Heart left ventricle (tissue), 16 donors: ENCODE measurements around the gene NADSYN1. TPM values are rescaled to one million over a fixed set of nuclear protein-coding genes. Genes with fewer than 3 reads are reported as not detected.

Source experiments
- ATAC-seq, 4 donors: fragments of 200-7000 bp; cut with Tn5 transposase; one replicate each; pipeline ENCODE4 v1.9.1; 2020 to 2022; ENCODE audit warnings: moderate library complexity in 4 of 4, mild to moderate bottlenecking in 3 of 4, moderate number of reproducible peaks in 1 of 4
- DNase-seq, 5 donors: peaks; one replicate each; pipeline ENCODE4 v3.0.0-alpha.2; 2020
- H3K27ac ChIP-seq, 12 donors: fragments of 200-600 bp; sonication (generic) in 4 of 12; one replicate each; pipeline versions ENCODE4 v1.5.0 to v1.8.0; 2016 to 2022; ENCODE audit warnings: mild to moderate bottlenecking in 2 of 12
- H3K27me3 ChIP-seq, 9 donors: fragments of 200-600 bp; sonication (generic) in 2 of 9; one replicate each; pipeline versions ENCODE4 v1.5.1 to v1.8.0; 2016 to 2022; ENCODE audit warnings: mild to moderate bottlenecking in 3 of 9
- H3K36me3 ChIP-seq, 9 donors: fragments of 200-600 bp; sonication (generic) in 2 of 9; one replicate each; pipeline versions ENCODE4 v1.5.0 to v1.8.0; 2018 to 2022; ENCODE audit warnings: mild to moderate bottlenecking in 2 of 9
- H3K4me1 ChIP-seq, 12 donors: fragments of 200-600 bp; sonication (generic) in 4 of 12; one replicate each; pipeline versions ENCODE4 v1.5.0 to v1.8.0; 2016 to 2022; ENCODE audit warnings: mild to moderate bottlenecking in 3 of 12
- H3K4me3 ChIP-seq, 12 donors: fragments of 200-600 bp; sonication (generic) in 4 of 12; one replicate each; pipeline versions ENCODE4 v1.5.0 to v1.8.0; 2017 to 2022; ENCODE audit warnings: mild to moderate bottlenecking in 9 of 12, moderate library complexity in 4 of 12
- H3K9me3 ChIP-seq, 12 donors: fragments of 200-600 bp; sonication (generic) in 4 of 12; one replicate each; pipeline versions ENCODE4 v1.5.0 to v1.8.0; 2016 to 2022; ENCODE audit warnings: mild to moderate bottlenecking in 1 of 12
- CTCF ChIP-seq, 12 donors: fragments of 200-600 bp; sonication (generic) in 4 of 12; IDR thresholded peaks; one replicate each; pipeline versions ENCODE4 v1.5.0 to v1.8.0; 2018 to 2022; ENCODE audit warnings: antibody characterized with exemption in 12 of 12, mild to moderate bottlenecking in 5 of 12
- POLR2A ChIP-seq, 2 donors: fragments of 450-650 bp; IDR thresholded peaks; one replicate each; pipeline ENCODE4 v1.6.1; 2017; ENCODE audit warnings: antibody characterized with exemption in 2 of 2, mild to moderate bottlenecking in 2 of 2, moderate library complexity in 2 of 2
- WGBS, 4 donors: extraction: QIAGEN DNeasy Blood & Tissue Kit in 2 of 4; methylation state at CpG; one replicate each; pipeline versions ENCODE4 v1.1.5 to v1.1.7; 2013 to 2018; 5-methylcytosine and 5-hydroxymethylcytosine counted together
- intact Hi-C, 10 donors: fragments of 100-400 bp; cut with DNase I; formaldehyde crosslinking; loops; one replicate each; pipeline versions ENCODE4 v1.11.1 to v1.14.2; 2022
- polyA plus RNA-seq, 2 donors: library from polyadenylated mRNA; stranded (reverse); fragments of 200-250 nt; gene quantifications; one replicate each; pipeline ENCODE4 v1.2.3, GENCODE V29; 2013
- total RNA-seq, 9 donors: library from RNA; depleted of rRNA in 2 of 9; stranded (reverse); fragments of >200 nt in 2 of 9; fragmentation: NEBNext Ultra II Directional in 3 of 9; extraction: Animal tissue kit (Norgen Biotek cat#: 25700) in 3 of 9; gene quantifications; one replicate each; pipeline versions ENCODE4 v1.1.0 to v1.2.4, GENCODE V29; 2016 to 2023
- donor health status: ischemic (EF 13 %, LVEDD 7.1; RV severe dilation, severe dysfunction).
- donor health status: healthy with polysubstance abuse.
- donor health status: DM: no; HTN: yes; CAD: no.
- donor health status: DM: no; HTN: no; CAD: no.
- donor health status: ischemic (EF 25% LVEDD 6.9; RV normal size, moderate dysfunction).
- donor health status: ischemic (EF 25% LVEDD 5.7; RV mildly dilated, moderate dysfunction).
- donor health status: healthy.
- donor health status: DM: yes; HTN: yes; CAD: no.
- donor health status: ischemic (EF 35%, LVEDD 5.7; RV mildly dilated, moderate dysfunction).
- donor health status: nonischemic (EF 11% LVEDD 7.7; RV severe dilation, severe dysfunction).
- donor health status: DM: yes; HTN: yes; CAD: no.
- donor health status: PGD.
- donor health status: ischemic (EF 29% LVEDD 5.4; RV normal size, mild dysfunction).
- donor health status: nonischemic (EF 23%, LVEDD 6.1; RV moderate dilation, normal function).

The NADSYN1 gene
- total and polyA plus RNA-seq, 11 donors, result 11.4 to 41.9 (median 19.4) TPM

- WGBS, 4 donors, result 95 to 97% (median 97%) methylated on average over 26 to 28 of the region's 28 CpGs
- DNase-seq (peak in 1 of 5 donors; percentile 12), ATAC-seq (no peak)
- intact Hi-C loops, result no loop called here
- no peak overlapping the region for H3K27ac ChIP-seq
- TF ChIP-seq CTCF (IDR thresholded peaks at IDR 0.05), result no peak
- TF ChIP-seq POLR2A (IDR thresholded peaks at IDR 0.05), result no peak
- H3K4me3 ChIP-seq, result no peak overlapping the region
- H3K27me3 ChIP-seq, result no peaks in the 10 kb centered on the region
- H3K36me3 ChIP-seq, result peaks cover 0 to 88% (median 52%) of the 10 kb centered on the region in 9 donors
- H3K4me1 ChIP-seq, result peaks cover 0 to 8% (median 0%) of the 10 kb centered on the region in 12 donors
- no peaks in the 10 kb centered on the region for H3K9me3 ChIP-seq
Observed at GRCh38 chr11:71490731-71491390, 37.9 kb downstream of the NADSYN1 start.

- 94 to 98% (median 95%) methylated on average over 16 to 19 of the region's 19 CpGs for WGBS, 4 donors
- no peaks in the 10 kb centered on the region for H3K9me3 ChIP-seq
- no peaks in the 10 kb centered on the region for H3K27me3 ChIP-seq
- no peak overlapping the region for H3K4me3 ChIP-seq
- ATAC-seq, result no peak
- peaks cover 0 to 88% (median 55%) of the 10 kb centered on the region in 9 donors for H3K36me3 ChIP-seq
- peaks cover 0 to 8% (median 0%) of the 10 kb centered on the region in 12 donors for H3K4me1 ChIP-seq
- intact Hi-C loops, result no loop called here
- no peak for DNase-seq
- H3K27ac ChIP-seq, result no peak overlapping the region
- no peak for TF ChIP-seq CTCF (IDR thresholded peaks at IDR 0.05)
- TF ChIP-seq POLR2A (IDR thresholded peaks at IDR 0.05), result no peak
Observed at GRCh38 chr11:71491531-71491930, 38.5 kb downstream of the NADSYN1 start.

DNA sequence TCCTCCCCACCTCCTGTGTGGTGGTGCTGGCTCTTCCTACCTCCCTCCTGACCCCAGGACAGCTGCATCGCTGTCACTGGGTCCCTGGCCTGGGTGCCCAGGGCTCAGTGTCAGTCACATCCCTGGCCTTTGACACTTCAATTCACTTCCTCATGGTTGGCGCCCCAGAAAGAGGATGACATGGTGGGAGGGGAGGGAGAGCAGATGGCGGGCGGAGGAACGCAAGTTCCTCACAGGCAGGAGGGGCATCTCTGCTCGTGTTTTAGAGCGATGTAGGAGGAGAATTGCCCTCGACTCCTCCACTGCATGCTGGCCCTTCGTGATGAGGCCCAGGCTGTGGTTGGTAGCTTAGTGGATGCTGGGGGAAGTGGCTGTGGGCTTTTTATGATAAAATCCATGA lies 38.9 kb downstream of the NADSYN1 start:
- DNase-seq, result peak in 1 of 5 donors; percentile 13
- Histone ChIP-seq H3K4me1 (peaks cover 0 to 8% (median 0%) of the 10 kb centered on the region in 12 donors), H3K27me3 (no peaks in the 10 kb centered on the region), H3K4me3 (no peak overlapping the region), H3K36me3 (peaks cover 0 to 89% (median 59%) of the 10 kb centered on the region in 9 donors), H3K9me3 (no peaks in the 10 kb centered on the region), H3K27ac (no peak overlapping the region)
- TF ChIP-seq POLR2A (IDR thresholded peaks at IDR 0.05) (no peak), CTCF (IDR thresholded peaks at IDR 0.05) (no peak)
- intact Hi-C loops, result no loop called here
- ATAC-seq, result no peak
- WGBS, 4 donors, result 90 to 96% (median 95%) methylated on average over 9 of the region's 9 CpGs

GRCh38 chr11:71495286-71496230 lies 42.6 kb downstream of the NADSYN1 start:
- H3K4me3 ChIP-seq, result no peak overlapping the region
- peak in 1 of 5 donors; percentile 10 for DNase-seq
- no peak for ATAC-seq
- 95 to 96% (median 96%) methylated on average over 17 to 20 of the region's 20 CpGs for WGBS, 4 donors
- no peaks in the 10 kb centered on the region for H3K9me3 ChIP-seq
- TF ChIP-seq POLR2A (IDR thresholded peaks at IDR 0.05) (no peak), CTCF (IDR thresholded peaks at IDR 0.05) (no peak)
- intact Hi-C loops, result no loop called here
- no peak overlapping the region for H3K27ac ChIP-seq
- peaks cover 0 to 99% (median 89%) of the 10 kb centered on the region in 9 donors for H3K36me3 ChIP-seq
- peaks cover 0 to 10% (median 0%) of the 10 kb centered on the region in 12 donors for H3K4me1 ChIP-seq
- no peaks in the 10 kb centered on the region for H3K27me3 ChIP-seq
